ENCODE measurements around the gene CFAP53.
A peak's percentile ranks its signal among the peaks of the same experiment; 100 is the strongest.

Gene CFAP53

DNA sequence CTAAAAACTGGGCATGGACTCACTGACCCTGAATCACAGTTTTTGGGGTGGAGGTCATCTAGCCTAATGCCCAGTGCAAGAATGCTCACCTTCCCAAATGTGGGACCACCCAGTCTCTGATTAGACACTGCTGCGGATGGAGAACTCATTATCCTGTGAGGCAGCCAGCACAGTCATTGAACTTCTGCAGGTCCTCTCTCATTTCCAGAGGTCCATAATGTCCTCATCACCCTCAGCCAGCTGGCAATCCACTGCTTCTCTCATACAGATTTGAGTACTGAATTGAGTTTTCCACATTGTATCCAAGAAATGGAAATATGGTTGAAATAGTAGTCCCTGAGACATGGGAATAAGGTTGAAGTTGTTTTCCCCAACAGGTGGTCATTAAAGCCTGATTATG is 66.4 kb downstream of the CFAP53 start:
- Histone ChIP-seq H3K36me3 (ENCODE audit: insufficient read depth, low read length) (no peaks in the 10 kb centered on the region), H3K27me3 (ENCODE audit: control insufficient read depth, insufficient read depth, low read length) (peaks cover 68% of the 10 kb centered on the region), H3K4me3 (ENCODE audit: low read length) (no peak overlapping the region), H3K9ac (ENCODE audit: low read depth, low read length) (no peak overlapping the region), H3K9me3 (replicated peaks; ENCODE audit: low read length) (no peaks in the 10 kb centered on the region), H3K4me2 (ENCODE audit: low read length) (no peak overlapping the region), H3K4me1 (ENCODE audit: control insufficient read depth, insufficient read depth, low read length) (no peaks in the 10 kb centered on the region)

DNA sequence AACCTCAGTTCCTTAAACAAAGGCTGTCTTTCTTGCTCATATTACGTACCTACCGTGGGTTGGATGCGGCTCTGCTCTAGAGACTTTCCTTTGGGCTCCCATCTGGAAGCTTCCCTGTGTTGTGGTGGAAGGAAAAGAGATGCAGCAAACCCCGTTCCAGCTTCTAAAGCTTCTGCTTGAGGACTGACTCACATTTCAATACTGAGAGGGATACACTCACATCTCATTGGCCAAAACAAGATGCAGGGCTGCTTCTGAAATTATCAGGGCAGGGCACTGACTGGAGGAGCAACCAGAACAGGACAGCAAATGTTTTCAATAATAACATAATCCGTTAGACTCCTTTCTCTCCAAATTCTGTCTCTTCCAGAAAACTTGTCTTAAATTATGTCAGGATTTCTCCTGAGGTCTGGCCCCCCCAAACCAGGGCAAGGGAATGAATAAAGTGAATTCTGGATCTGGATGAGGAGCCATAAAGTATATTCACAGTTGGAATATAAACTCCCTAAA is 66.9 kb downstream of the CFAP53 start:
- Histone ChIP-seq H3K4me2 (ENCODE audit: low read length) (no peak overlapping the region), H3K4me3 (ENCODE audit: low read length) (no peak overlapping the region), H3K9ac (ENCODE audit: low read depth, low read length) (no peak overlapping the region), H3K9me3 (replicated peaks; ENCODE audit: low read length) (no peaks in the 10 kb centered on the region), H3K36me3 (ENCODE audit: insufficient read depth, low read length) (no peaks in the 10 kb centered on the region), H3K27me3 (ENCODE audit: control insufficient read depth, insufficient read depth, low read length) (peaks cover 68% of the 10 kb centered on the region), H3K4me1 (ENCODE audit: control insufficient read depth, insufficient read depth, low read length) (no peaks in the 10 kb centered on the region)

DNA sequence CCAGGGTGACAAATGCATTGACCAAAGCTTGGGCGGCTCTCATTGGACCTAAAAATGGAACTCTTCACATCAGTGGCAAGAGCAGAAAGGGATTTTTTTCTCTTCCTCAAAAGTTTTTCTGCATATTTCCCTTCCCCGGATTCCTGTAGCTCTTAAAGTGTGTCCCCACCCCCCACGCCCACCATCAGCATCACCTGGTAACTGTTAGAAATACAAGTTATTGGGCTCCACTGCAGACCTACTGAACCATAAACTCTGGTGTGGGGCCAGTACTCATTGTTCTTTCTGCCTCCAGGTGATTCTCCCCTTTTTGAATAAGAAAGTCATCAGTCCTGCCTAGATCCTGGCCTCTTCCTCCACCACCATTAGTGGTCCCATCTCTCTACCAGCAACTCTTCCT is 70.0 kb downstream of the CFAP53 start:
- Histone ChIP-seq H3K36me3 (ENCODE audit: insufficient read depth, low read length) (no peaks in the 10 kb centered on the region), H3K4me1 (ENCODE audit: control insufficient read depth, insufficient read depth, low read length) (no peaks in the 10 kb centered on the region), H3K9me3 (replicated peaks; ENCODE audit: low read length) (no peaks in the 10 kb centered on the region), H3K4me3 (ENCODE audit: low read length) (no peak overlapping the region), H3K9ac (ENCODE audit: low read depth, low read length) (no peak overlapping the region), H3K4me2 (ENCODE audit: low read length) (no peak overlapping the region), H3K27me3 (ENCODE audit: control insufficient read depth, insufficient read depth, low read length) (peaks cover 81% of the 10 kb centered on the region)

DNA sequence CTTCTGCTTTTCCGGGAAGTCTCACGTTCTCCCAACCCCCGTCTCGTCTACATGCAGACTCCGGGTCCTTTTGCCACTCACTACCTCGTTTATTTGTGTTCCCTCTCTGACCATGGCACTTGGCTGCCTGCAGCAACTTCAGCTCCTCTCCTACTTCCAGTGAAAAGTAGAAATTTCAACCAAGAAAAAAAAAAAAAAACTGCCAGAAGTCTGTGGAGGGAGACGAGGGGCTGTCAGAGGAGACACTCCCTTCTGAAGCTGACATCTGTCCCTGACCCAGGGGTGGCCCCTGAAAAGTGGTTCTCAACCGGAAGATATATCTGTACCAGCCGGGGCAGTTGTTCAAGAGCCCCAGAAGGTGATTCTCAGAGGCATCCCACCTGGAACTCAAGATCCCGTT is 70.6 kb downstream of the CFAP53 start:
- Histone ChIP-seq H3K27me3 (ENCODE audit: control insufficient read depth, insufficient read depth, low read length) (peaks cover 82% of the 10 kb centered on the region), H3K4me1 (ENCODE audit: control insufficient read depth, insufficient read depth, low read length) (no peaks in the 10 kb centered on the region), H3K36me3 (ENCODE audit: insufficient read depth, low read length) (no peaks in the 10 kb centered on the region), H3K4me3 (ENCODE audit: low read length) (no peak overlapping the region), H3K9me3 (replicated peaks; ENCODE audit: low read length) (no peaks in the 10 kb centered on the region), H3K9ac (ENCODE audit: low read depth, low read length) (no peak overlapping the region), H3K4me2 (ENCODE audit: low read length) (no peak overlapping the region)

DNA sequence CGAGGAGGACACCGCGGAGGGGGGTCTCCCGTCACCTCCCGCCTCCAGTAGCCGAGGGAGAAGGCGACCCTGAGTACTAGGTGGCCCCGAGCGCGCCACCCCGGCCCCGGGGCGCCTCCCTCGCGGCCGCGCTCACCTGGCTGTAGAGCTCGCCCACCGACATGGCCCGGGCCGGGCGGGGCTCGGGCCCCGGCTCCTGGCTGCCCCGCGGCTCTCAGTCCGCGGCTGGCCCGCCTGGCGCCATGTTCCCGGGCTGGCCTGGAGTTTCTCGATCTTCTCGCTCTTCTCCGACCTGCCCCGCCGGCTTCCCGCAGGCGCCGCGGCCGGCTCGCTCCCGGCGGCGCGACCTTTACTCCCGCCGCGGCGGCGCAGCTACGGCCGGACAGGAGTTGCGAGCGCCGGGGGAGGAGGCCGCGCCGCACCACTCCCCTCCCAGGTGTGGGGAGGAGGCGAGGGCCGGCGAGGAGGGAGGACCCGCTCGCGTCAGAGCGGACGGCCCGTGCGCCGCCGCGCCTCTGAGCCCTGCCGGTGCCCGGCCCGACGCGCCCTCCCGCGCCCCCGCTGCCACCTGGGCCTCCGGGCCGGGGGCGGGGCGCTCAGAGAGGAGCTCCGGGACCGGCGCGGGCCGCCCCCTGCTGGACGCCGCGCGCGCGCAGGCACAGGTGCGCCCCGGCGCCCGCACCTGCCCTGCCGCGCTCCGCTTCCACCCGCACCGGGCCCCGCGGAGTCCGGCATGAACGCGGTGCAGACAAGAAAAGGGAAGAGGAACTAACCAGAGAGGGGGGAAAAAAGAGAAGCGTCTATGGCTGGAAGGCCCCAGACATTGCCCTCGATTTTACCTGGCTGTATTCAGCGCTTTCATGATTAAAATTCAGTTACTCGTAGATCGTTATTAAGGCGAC is 71.4 kb downstream of the CFAP53 start, which contains the start of gene MYO5B:
Gene MYO5B, minus strand, starts transcription at position 517 of the 902 bp plus-strand sequence. Its CDS starts 354 bp downstream, at position 163.
- no peaks in the 10 kb centered on the region for H3K9me3 ChIP-seq (replicated peaks; ENCODE audit: low read length)
- H3K4me3 ChIP-seq (ENCODE audit: low read length), result peak within 1 kb of the TSS; percentile 54
- H3K36me3 ChIP-seq (ENCODE audit: insufficient read depth, low read length), result no peaks in the 10 kb centered on the region
- H3K27me3 ChIP-seq (ENCODE audit: control insufficient read depth, insufficient read depth, low read length), result peaks cover 81% of the 10 kb centered on the region
- H3K4me1 ChIP-seq (ENCODE audit: control insufficient read depth, insufficient read depth, low read length), result no peaks in the 10 kb centered on the region
- H3K4me2 ChIP-seq (ENCODE audit: low read length), result peak within 1 kb of the TSS; percentile 74
- H3K9ac ChIP-seq (ENCODE audit: low read depth, low read length), result no peak within 1 kb of the TSS

DNA sequence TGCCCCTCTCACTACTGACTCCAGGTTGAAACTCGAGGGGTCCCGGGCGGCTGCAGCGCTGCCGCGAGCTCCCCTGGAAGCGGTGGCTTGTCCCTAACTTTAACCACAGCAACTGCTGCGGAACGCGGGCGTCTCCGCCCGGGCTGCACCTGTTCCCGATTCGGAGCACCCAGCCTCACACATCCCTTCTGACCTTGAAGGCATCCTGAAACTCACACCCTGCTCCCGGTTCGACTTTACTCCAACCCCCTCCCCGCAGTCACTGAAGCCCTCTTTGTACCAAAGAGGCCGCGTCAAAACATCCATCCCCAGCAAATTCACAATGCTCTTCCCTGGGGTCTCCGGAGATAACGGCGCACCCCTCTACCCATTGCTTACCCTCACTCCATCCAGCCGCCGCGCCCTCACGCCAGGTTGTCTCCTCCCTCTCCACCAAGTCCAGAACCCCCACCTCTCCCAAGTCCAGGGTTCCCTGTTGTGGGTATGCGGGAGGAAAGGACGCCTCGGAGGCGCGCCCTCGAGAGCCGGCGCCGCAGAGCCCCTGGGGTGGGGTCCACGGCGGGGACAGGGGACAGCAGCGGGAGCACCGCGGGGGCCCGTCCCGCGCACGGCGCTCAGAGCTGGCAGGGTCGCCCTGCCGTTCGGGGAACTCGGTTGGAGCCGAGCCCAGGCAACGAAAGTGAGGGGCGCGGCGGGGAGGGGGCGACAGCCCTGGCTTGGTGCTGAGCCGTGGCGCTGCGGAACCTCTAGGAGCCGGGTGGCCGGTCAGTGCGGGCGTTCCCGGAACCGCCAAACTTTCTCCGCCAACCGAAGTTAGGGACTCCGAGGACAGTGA is 72.3 kb downstream of the CFAP53 start:
- Histone ChIP-seq H3K9ac (ENCODE audit: low read depth, low read length) (no peak overlapping the region), H3K27me3 (ENCODE audit: control insufficient read depth, insufficient read depth, low read length) (peaks cover 82% of the 10 kb centered on the region), H3K4me1 (ENCODE audit: control insufficient read depth, insufficient read depth, low read length) (no peaks in the 10 kb centered on the region), H3K9me3 (replicated peaks; ENCODE audit: low read length) (no peaks in the 10 kb centered on the region), H3K4me2 (ENCODE audit: low read length) (peak overlapping the region; percentile 74), H3K36me3 (ENCODE audit: insufficient read depth, low read length) (no peaks in the 10 kb centered on the region), H3K4me3 (ENCODE audit: low read length) (no peak overlapping the region)

DNA sequence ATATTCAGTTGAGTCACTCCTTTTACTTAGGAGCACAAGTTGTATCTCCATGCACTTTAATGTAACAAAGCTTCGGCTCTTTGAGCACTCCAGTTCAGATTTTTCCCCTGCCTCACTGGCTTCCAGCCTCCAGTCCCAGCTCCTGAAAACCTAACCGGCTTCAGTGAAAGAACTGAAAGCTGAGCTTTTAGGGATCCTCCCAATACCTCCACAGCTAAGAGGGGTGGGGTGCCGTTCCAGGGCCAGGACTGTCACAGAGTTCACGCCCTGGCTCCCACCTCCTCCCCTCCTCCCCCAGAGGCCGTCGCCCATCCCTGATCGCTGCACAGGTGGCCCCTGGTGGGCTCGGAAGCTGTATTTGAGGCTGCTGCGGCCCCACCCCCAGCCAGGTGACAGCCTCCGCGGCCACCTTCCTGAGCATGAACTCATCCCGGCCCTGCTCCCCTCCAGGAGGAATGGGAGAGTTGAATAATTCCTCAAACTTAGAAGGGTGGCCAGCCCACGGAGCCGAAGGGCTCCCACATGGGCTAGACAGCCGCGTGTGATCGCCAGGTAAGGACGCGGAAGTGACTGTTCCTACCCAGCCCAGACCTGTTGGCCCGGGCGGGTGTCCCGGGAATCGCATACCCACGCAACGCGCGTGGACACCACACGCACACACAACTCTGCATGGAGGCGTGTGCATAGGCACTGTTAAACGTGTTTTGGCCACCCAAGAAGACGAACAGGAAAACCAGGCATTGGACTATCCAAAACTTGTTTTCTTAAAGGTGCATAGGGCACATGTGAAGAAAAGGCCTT is 73.1 kb downstream of the CFAP53 start:
- Histone ChIP-seq H3K4me2 (ENCODE audit: low read length) (no peak overlapping the region), H3K4me1 (ENCODE audit: control insufficient read depth, insufficient read depth, low read length) (no peaks in the 10 kb centered on the region), H3K9me3 (replicated peaks; ENCODE audit: low read length) (no peaks in the 10 kb centered on the region), H3K4me3 (ENCODE audit: low read length) (no peak overlapping the region), H3K9ac (ENCODE audit: low read depth, low read length) (no peak overlapping the region), H3K27me3 (ENCODE audit: control insufficient read depth, insufficient read depth, low read length) (peaks cover 77% of the 10 kb centered on the region), H3K36me3 (ENCODE audit: insufficient read depth, low read length) (no peaks in the 10 kb centered on the region)

DNA sequence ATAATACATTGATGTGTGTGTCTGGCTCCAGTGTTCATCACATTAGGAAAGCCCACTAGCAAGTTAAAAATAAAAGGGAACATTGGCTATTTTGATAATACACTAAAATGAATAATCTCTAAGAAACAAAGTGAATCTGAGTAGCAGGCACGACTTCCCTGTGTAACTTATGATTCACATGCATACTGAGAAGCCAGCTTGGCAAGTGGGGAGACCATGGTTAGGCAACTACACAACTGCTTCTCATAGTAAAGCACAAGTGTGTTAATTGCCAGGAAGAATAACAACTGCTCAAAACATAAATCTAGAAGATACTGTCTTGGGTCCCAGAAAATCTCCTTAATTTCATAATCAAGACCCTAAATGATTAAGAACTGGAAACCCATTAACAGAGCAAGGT is 75.4 kb downstream of the CFAP53 start:
- Histone ChIP-seq H3K4me3 (ENCODE audit: low read length) (no peak overlapping the region), H3K9ac (ENCODE audit: low read depth, low read length) (no peak overlapping the region), H3K27me3 (ENCODE audit: control insufficient read depth, insufficient read depth, low read length) (peaks cover 67% of the 10 kb centered on the region), H3K4me1 (ENCODE audit: control insufficient read depth, insufficient read depth, low read length) (no peaks in the 10 kb centered on the region), H3K4me2 (ENCODE audit: low read length) (no peak overlapping the region), H3K9me3 (replicated peaks; ENCODE audit: low read length) (no peaks in the 10 kb centered on the region), H3K36me3 (ENCODE audit: insufficient read depth, low read length) (no peaks in the 10 kb centered on the region)

DNA sequence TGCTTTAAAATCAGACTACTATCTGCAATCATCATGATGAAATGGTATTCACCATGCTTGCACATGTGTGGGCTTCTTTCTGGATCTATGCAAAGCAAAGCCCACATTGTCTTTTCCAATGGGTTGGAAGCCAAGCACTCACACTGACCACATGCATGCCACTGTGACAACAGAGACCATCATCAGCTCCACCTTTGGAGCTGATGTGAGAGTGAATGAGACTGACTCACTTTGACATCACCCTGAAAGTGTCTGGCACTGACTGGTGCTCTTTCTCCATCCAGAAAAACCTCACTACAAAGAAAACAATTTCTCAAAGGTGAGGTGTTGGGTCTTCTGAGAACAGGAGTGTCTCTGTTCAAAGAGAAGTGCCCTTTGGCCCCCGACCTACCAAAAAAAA is 76.1 kb downstream of the CFAP53 start:
- Histone ChIP-seq H3K4me1 (ENCODE audit: control insufficient read depth, insufficient read depth, low read length) (no peaks in the 10 kb centered on the region), H3K4me2 (ENCODE audit: low read length) (no peak overlapping the region), H3K27me3 (ENCODE audit: control insufficient read depth, insufficient read depth, low read length) (peaks cover 64% of the 10 kb centered on the region), H3K4me3 (ENCODE audit: low read length) (no peak overlapping the region), H3K9ac (ENCODE audit: low read depth, low read length) (no peak overlapping the region), H3K9me3 (replicated peaks; ENCODE audit: low read length) (no peaks in the 10 kb centered on the region), H3K36me3 (ENCODE audit: insufficient read depth, low read length) (no peaks in the 10 kb centered on the region)

DNA sequence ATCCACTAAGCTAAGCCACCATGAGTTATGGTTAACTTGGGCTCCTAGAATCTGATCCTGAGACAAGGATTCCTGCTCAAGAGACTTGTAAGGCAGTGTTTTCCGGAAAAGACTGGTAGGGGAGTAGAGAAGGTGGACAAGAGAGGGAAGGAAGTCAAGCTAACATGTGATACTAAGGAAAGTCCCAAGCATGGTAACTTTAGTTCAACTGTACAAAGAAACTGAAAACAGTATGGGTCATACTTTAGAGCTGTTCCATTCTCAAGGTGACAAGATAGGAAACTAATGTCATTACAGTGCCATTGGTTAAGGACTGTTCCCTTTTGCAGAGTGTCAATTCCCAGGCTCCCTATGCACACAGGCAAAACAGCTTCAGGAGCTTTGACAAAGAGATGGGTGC is 77.1 kb downstream of the CFAP53 start:
- H3K4me3 ChIP-seq (ENCODE audit: low read length), result no peak overlapping the region
- H3K9me3 ChIP-seq (replicated peaks; ENCODE audit: low read length), result no peaks in the 10 kb centered on the region
- no peaks in the 10 kb centered on the region for H3K36me3 ChIP-seq (ENCODE audit: insufficient read depth, low read length)
- no peak overlapping the region for H3K9ac ChIP-seq (ENCODE audit: low read depth, low read length)
- no peaks in the 10 kb centered on the region for H3K4me1 ChIP-seq (ENCODE audit: control insufficient read depth, insufficient read depth, low read length)
- H3K4me2 ChIP-seq (ENCODE audit: low read length), result no peak overlapping the region
- peaks cover 54% of the 10 kb centered on the region for H3K27me3 ChIP-seq (ENCODE audit: control insufficient read depth, insufficient read depth, low read length)

DNA sequence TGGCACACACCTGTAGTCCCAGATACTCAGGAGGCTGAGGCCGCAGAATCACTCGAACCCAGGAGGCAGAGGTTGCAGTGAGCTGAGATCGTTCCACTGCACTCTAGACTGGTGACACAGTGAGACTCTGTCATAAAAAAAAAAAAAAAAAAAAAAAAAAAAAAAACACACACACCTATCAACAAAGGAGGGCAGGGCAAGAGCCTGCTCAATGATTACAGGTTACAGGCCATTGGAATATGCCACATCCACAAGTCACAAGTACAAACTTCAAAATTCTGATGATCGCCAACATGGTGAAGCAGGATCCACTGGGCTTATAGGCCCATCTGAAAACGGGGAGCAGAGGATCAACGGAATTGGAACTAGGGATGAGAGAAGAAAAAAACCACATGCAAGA is 77.6 kb downstream of the CFAP53 start:
- Histone ChIP-seq H3K36me3 (ENCODE audit: insufficient read depth, low read length) (no peaks in the 10 kb centered on the region), H3K4me1 (ENCODE audit: control insufficient read depth, insufficient read depth, low read length) (no peaks in the 10 kb centered on the region), H3K9me3 (replicated peaks; ENCODE audit: low read length) (no peaks in the 10 kb centered on the region), H3K9ac (ENCODE audit: low read depth, low read length) (no peak overlapping the region), H3K4me3 (ENCODE audit: low read length) (no peak overlapping the region), H3K4me2 (ENCODE audit: low read length) (no peak overlapping the region), H3K27me3 (ENCODE audit: control insufficient read depth, insufficient read depth, low read length) (peaks cover 49% of the 10 kb centered on the region)
